Calu3 (cell line): Measurements from ENCODE around the gene PYDC2. TPM values are rescaled to one million over a fixed set of nuclear protein-coding genes. Genes with fewer than 3 reads are reported as not detected.
A peak's percentile ranks its signal among the peaks of the same experiment; 100 is the strongest.

ENCODE experiments used
- BruUV-seq: library from RNA; stranded (reverse); fragments of 400-500 nt; replicated peaks from 2 replicates; lab custom pipeline; 2021; lab: Mats Ljungman, UMichigan
- CTCF ChIA-PET: fragments of 300-600 bp; sonication (Branson Sonifier 250); formaldehyde crosslinking; loops from one replicate; lab custom pipeline; 2022; ENCODE audit warnings: antibody characterized with exemption; lab: Charles Lee
- DNase-seq: peaks from one replicate; pipeline ENCODE4 v3.0.0; 2022
- H3K27ac Mint-ChIP-seq: one replicate; pipeline ENCODE4 v1.8.0; 2022; ENCODE audit warnings: mixed read lengths; ENCODE audit not compliant: unreplicated experiment
- H3K27me3 Mint-ChIP-seq: one replicate; pipeline ENCODE4 v1.8.0; 2022; ENCODE audit warnings: mixed read lengths; ENCODE audit not compliant: unreplicated experiment
- H3K36me3 Mint-ChIP-seq: one replicate; pipeline ENCODE4 v1.8.0; 2022; ENCODE audit warnings: mild to moderate bottlenecking, moderate library complexity, mixed read lengths; ENCODE audit not compliant: insufficient read depth, unreplicated experiment
- H3K4me1 Mint-ChIP-seq: one replicate; pipeline ENCODE4 v1.8.0; 2022; ENCODE audit warnings: mild to moderate bottlenecking, low read depth, mixed read lengths; ENCODE audit not compliant: unreplicated experiment
- H3K4me3 Mint-ChIP-seq: one replicate; pipeline ENCODE4 v1.8.0; 2022; ENCODE audit warnings: mild to moderate bottlenecking, low read depth, moderate library complexity, mixed read lengths; ENCODE audit not compliant: unreplicated experiment
- H3K9me3 Mint-ChIP-seq: one replicate; pipeline ENCODE4 v1.8.0; 2022; ENCODE audit warnings: low read depth, mixed read lengths; ENCODE audit not compliant: unreplicated experiment
- intact Hi-C: fragments of 100-400 bp; cut with micrococcal nuclease; formaldehyde crosslinking; loops from one replicate; pipeline ENCODE4 v1.10.0; 2022; ENCODE audit not compliant: unreplicated experiment
- total RNA-seq: library from RNA; stranded (reverse); gene quantifications from 2 replicates; pipeline ENCODE4 v1.2.3, GENCODE V29; 2022
- TF ChIP-seq, protein P1 (sequence below): fragments of 200-600 bp; IDR thresholded peaks from one replicate; pipeline ENCODE4 v1.8.0; 2022; ENCODE audit warnings: antibody characterized with exemption; ENCODE audit not compliant: unreplicated experiment

Gene PYDC2
- total RNA-seq, 1 experiment from 2014 or later, result not detected

DNA sequence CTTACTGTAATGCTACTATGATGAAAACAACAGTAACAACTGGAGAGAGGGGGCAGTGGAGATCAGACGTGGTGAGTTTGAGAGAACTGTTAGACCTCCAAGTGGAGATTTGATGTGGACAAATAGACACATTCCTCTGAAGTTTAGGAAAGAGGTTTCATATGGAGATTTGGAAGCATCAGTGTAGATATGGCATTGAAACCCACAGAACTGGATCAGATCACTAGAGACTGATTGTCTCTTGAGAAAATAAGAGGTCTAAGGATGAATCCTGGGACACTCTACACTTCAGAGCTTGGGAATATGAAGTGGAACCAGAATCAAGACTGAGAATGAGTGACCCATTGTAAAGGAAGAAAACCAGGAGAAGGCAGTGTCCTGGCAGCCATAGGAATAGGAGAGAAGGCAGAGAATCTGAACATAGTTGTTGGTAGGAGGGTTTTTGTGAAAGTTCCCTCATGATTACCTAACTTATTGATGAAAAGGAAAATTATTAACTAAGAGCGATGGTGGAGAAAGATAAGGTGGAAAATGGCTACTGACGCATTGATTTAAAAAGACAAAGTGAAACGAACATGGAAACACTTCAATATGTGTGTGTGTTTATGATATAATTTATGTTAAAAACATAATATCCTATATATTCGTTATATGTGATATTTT, 29.7 kb upstream of the PYDC2 start:
- no TSS peak for BruUV-seq

DNA sequence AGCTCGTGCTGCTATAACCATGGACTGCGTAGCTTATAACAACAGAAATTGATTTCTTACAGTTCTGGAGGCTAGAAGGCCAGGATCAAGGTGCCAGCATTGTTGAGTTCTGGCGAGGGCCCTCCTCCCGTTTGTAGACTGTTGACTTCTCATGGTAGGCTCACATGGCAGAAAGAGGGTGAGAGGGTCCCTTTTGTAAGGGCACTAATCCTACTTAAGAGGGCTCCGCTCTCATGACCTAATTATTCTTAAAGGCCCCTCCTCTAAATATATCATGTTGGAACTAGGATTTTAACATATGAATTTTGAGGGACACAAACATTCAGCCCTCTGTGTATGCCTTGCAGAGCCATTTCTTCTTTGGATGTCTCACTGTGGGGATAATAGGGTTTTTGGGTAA, 28.8 kb upstream of the PYDC2 start:
- Mint-ChIP-seq H3K4me3 (no peak overlapping the region), H3K27ac (no peak overlapping the region), H3K36me3 (no peaks in the 10 kb centered on the region), H3K4me1 (peaks cover 27% of the 10 kb centered on the region), H3K9me3 (no peaks in the 10 kb centered on the region), H3K27me3 (no peaks in the 10 kb centered on the region)
- TF ChIP-seq, protein P1, sequence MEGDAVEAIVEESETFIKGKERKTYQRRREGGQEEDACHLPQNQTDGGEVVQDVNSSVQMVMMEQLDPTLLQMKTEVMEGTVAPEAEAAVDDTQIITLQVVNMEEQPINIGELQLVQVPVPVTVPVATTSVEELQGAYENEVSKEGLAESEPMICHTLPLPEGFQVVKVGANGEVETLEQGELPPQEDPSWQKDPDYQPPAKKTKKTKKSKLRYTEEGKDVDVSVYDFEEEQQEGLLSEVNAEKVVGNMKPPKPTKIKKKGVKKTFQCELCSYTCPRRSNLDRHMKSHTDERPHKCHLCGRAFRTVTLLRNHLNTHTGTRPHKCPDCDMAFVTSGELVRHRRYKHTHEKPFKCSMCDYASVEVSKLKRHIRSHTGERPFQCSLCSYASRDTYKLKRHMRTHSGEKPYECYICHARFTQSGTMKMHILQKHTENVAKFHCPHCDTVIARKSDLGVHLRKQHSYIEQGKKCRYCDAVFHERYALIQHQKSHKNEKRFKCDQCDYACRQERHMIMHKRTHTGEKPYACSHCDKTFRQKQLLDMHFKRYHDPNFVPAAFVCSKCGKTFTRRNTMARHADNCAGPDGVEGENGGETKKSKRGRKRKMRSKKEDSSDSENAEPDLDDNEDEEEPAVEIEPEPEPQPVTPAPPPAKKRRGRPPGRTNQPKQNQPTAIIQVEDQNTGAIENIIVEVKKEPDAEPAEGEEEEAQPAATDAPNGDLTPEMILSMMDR, result no peak
- no TSS peak for BruUV-seq
- no peak for DNase-seq
- intact Hi-C loops, result loop anchor here (5.0 kb wide), 1 partner anchor 525 kb away; no protein-coding TSS in a partner anchor
- CTCF ChIA-PET, result no interaction called here

More for the DNA sequence above, 29.7 kb upstream of the PYDC2 start:
- TF ChIP-seq, protein P1, result no peak
- peaks cover 27% of the 10 kb centered on the region for H3K4me1 Mint-ChIP-seq
- CTCF ChIA-PET, result interaction anchor here (0.6 kb wide), 1 partner anchor 77 kb away, joined by 4 read pairs; no protein-coding TSS in a partner anchor
- no peaks in the 10 kb centered on the region for H3K36me3 Mint-ChIP-seq
- H3K4me3 Mint-ChIP-seq, result peak overlapping the region; percentile 18
- peak; percentile 24 for DNase-seq
- peak overlapping the region; percentile 79 for H3K27ac Mint-ChIP-seq
- H3K27me3 Mint-ChIP-seq, result no peaks in the 10 kb centered on the region
- intact Hi-C loops, result loop anchor here (2.0 to 5.0 kb wide), 2 partner anchors 46 to 526 kb away; no protein-coding TSS in a partner anchor
- no peaks in the 10 kb centered on the region for H3K9me3 Mint-ChIP-seq

DNA sequence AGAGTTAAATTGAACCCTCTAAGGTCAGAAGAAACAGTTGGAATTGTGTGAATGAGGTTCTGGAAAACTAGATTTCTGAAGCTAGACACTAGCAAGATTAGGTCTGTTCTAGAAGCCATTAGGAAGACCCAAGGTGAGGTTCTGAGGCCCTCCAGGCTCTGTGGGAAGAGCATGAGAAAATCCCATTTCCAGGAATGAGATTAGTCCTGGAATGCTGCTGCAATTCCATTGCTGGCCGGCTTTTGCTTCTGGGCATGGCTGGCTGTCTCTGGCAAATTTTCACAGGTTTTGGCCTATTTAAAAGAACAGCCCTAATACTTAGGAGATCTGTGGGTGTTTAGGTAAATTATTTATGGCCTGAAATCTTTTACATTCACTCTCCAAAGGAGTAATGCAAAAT, 26.9 kb upstream of the PYDC2 start:
- Mint-ChIP-seq H3K27ac (no peak overlapping the region), H3K27me3 (no peaks in the 10 kb centered on the region), H3K4me1 (peaks cover 27% of the 10 kb centered on the region), H3K9me3 (no peaks in the 10 kb centered on the region), H3K36me3 (no peaks in the 10 kb centered on the region), H3K4me3 (no peak overlapping the region)
- CTCF ChIA-PET, result interaction anchor here (0.6 to 1.0 kb wide), 2 partner anchors 66 to 996 kb away, joined by 3 read pairs; no protein-coding TSS in a partner anchor
- no TSS peak for BruUV-seq
- TF ChIP-seq, protein P1, result no peak
- no peak for DNase-seq
- intact Hi-C loops, result loop anchor here (5.0 kb wide), 1 partner anchor 523 kb away; no protein-coding TSS in a partner anchor

DNA sequence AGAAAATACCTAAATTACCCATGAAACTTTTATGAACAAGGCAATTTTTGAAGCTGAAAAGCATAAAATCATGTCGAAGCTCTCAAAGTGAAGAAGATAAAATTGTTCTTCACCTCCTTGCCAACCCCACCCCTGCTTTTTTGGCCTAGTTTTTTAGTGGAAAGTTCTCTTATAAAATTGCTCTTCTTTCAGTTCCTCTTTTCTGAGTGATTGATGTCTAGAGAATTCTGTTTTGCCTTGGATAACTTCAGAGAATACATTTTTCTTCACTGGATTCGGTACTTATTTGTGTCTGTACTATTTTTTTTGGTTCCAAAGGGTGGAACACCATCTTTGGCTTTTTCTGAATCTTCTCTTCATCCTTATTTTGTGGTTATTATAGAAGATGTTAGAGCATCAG, 25.0 kb upstream of the PYDC2 start:
- no peak overlapping the region for H3K27ac Mint-ChIP-seq
- CTCF ChIA-PET, result no interaction called here
- DNase-seq, result no peak
- no peaks in the 10 kb centered on the region for H3K9me3 Mint-ChIP-seq
- no TSS peak for BruUV-seq
- no peak overlapping the region for H3K4me3 Mint-ChIP-seq
- no peaks in the 10 kb centered on the region for H3K36me3 Mint-ChIP-seq
- no peaks in the 10 kb centered on the region for H3K27me3 Mint-ChIP-seq
- TF ChIP-seq, protein P1, result no peak
- intact Hi-C loops, result no loop called here
- H3K4me1 Mint-ChIP-seq, result peaks cover 9% of the 10 kb centered on the region
